Activated CD4-positive, alpha-beta T cell treated with anti-CD3 and anti-CD28 coated beads, Interleukin-2, amount 10 ng/mL, durations not matched to agents 24 days and 14 days (primary cell): ENCODE results near the gene LIPC. TPM values are rescaled to one million over a fixed set of nuclear protein-coding genes. Genes with fewer than 3 reads are reported as not detected.

Experiments used
- DNase-seq: peaks from one replicate; pipeline ENCODE4 v3.0.0; 2022
- H3K27ac Mint-ChIP-seq: one replicate; pipeline ENCODE4 v1.8.0; 2022; ENCODE audit warnings: mild to moderate bottlenecking, mixed read lengths
- H3K27me3 Mint-ChIP-seq: one replicate; pipeline ENCODE4 v1.8.0; 2022; ENCODE audit warnings: mixed read lengths
- H3K36me3 Mint-ChIP-seq: one replicate; pipeline ENCODE4 v1.8.0; 2022; ENCODE audit warnings: low read depth, mild to moderate bottlenecking, mixed read lengths
- H3K4me1 Mint-ChIP-seq: one replicate; pipeline ENCODE4 v1.8.0; 2021; ENCODE audit warnings: mixed read lengths
- H3K4me3 Mint-ChIP-seq: one replicate; pipeline ENCODE4 v1.8.0; 2022; ENCODE audit warnings: mild to moderate bottlenecking, moderate library complexity, mixed read lengths
- H3K9me3 Mint-ChIP-seq: one replicate; pipeline ENCODE4 v1.8.0; 2021; ENCODE audit warnings: mixed read lengths
- intact Hi-C: fragments of 100-400 bp; cut with micrococcal nuclease; formaldehyde crosslinking; loops from one replicate; pipeline ENCODE4 v1.15.1; 2023
- total RNA-seq: library from RNA; stranded (reverse); gene quantifications from 2 replicates; pipeline ENCODE4 v1.2.3, GENCODE V29; 2022

LIPC gene
- total RNA-seq, 1 donor from 2014 or later, result 0.93 TPM

GRCh38 chr15:58564981-58565380 lies 133.2 kb downstream of the LIPC start:
- H3K9me3 Mint-ChIP-seq, result peaks cover 11% of the 10 kb centered on the region
- intact Hi-C loops, result no loop called here

GRCh38 chr15:58565619-58566018 lies 133.8 kb downstream of the LIPC start:
- Mint-ChIP-seq H3K9me3 (peaks cover 17% of the 10 kb centered on the region), H3K4me3 (no peak overlapping the region), H3K36me3 (peaks cover 3% of the 10 kb centered on the region), H3K27me3 (peaks cover 1% of the 10 kb centered on the region), H3K27ac (no peak overlapping the region), H3K4me1 (peaks cover 13% of the 10 kb centered on the region)
- DNase-seq, result no peak
- intact Hi-C loops, result no loop called here

More at GRCh38 chr15:58564981-58565380, 133.2 kb downstream of the LIPC start:
- peaks cover 12% of the 10 kb centered on the region for H3K4me1 Mint-ChIP-seq
- no peak for DNase-seq
- no peak overlapping the region for H3K27ac Mint-ChIP-seq
- peaks cover 1% of the 10 kb centered on the region for H3K27me3 Mint-ChIP-seq
- peaks cover 5% of the 10 kb centered on the region for H3K36me3 Mint-ChIP-seq
- H3K4me3 Mint-ChIP-seq, result no peak overlapping the region

GRCh38 chr15:58566029-58566428 lies 134.2 kb downstream of the LIPC start:
- peak; percentile 49 for DNase-seq
- H3K27ac Mint-ChIP-seq, result no peak overlapping the region
- H3K27me3 Mint-ChIP-seq, result peaks cover 1% of the 10 kb centered on the region
- H3K4me3 Mint-ChIP-seq, result no peak overlapping the region
- intact Hi-C loops, result no loop called here
- peaks cover 17% of the 10 kb centered on the region for H3K9me3 Mint-ChIP-seq
- peaks cover 3% of the 10 kb centered on the region for H3K36me3 Mint-ChIP-seq
- peaks cover 13% of the 10 kb centered on the region for H3K4me1 Mint-ChIP-seq

GRCh38 chr15:58568157-58568571 lies 136.4 kb downstream of the LIPC start:
- peaks cover 17% of the 10 kb centered on the region for H3K9me3 Mint-ChIP-seq
- peaks cover 1% of the 10 kb centered on the region for H3K27me3 Mint-ChIP-seq
- H3K36me3 Mint-ChIP-seq, result peaks cover 3% of the 10 kb centered on the region
- H3K27ac Mint-ChIP-seq, result peak overlapping the region; percentile 65
- intact Hi-C loops, result no loop called here
- DNase-seq, result peak; percentile 66
- peak overlapping the region; percentile 42 for H3K4me3 Mint-ChIP-seq
- peaks cover 13% of the 10 kb centered on the region for H3K4me1 Mint-ChIP-seq

GRCh38 chr15:58569455-58569854 lies 137.7 kb downstream of the LIPC start:
- DNase-seq, result peak; percentile 39
- Mint-ChIP-seq H3K4me1 (peaks cover 13% of the 10 kb centered on the region), H3K4me3 (no peak overlapping the region), H3K27me3 (no peaks in the 10 kb centered on the region), H3K9me3 (peaks cover 17% of the 10 kb centered on the region), H3K36me3 (peaks cover 3% of the 10 kb centered on the region), H3K27ac (no peak overlapping the region)
- intact Hi-C loops, result no loop called here

GRCh38 chr15:58571491-58571890 lies 139.7 kb downstream of the LIPC start:
- no peaks in the 10 kb centered on the region for H3K27me3 Mint-ChIP-seq
- DNase-seq, result no peak
- peaks cover 18% of the 10 kb centered on the region for H3K4me1 Mint-ChIP-seq
- no peak overlapping the region for H3K27ac Mint-ChIP-seq
- intact Hi-C loops, result no loop called here
- peaks cover 13% of the 10 kb centered on the region for H3K9me3 Mint-ChIP-seq
- H3K4me3 Mint-ChIP-seq, result no peak overlapping the region
- H3K36me3 Mint-ChIP-seq, result peaks cover 3% of the 10 kb centered on the region

- peaks cover 3% of the 10 kb centered on the region for H3K36me3 Mint-ChIP-seq
- peaks cover 13% of the 10 kb centered on the region for H3K9me3 Mint-ChIP-seq
- peaks cover 18% of the 10 kb centered on the region for H3K4me1 Mint-ChIP-seq
- DNase-seq, result peak; percentile 50
- H3K4me3 Mint-ChIP-seq, result no peak overlapping the region
- no peaks in the 10 kb centered on the region for H3K27me3 Mint-ChIP-seq
- intact Hi-C loops, result no loop called here
- H3K27ac Mint-ChIP-seq, result no peak overlapping the region
Measured at GRCh38 chr15:58572521-58572920, 140.7 kb downstream of the LIPC start.

GRCh38 chr15:58573270-58573669 lies 141.5 kb downstream of the LIPC start:
- Mint-ChIP-seq H3K27ac (no peak overlapping the region), H3K27me3 (no peaks in the 10 kb centered on the region), H3K9me3 (peaks cover 13% of the 10 kb centered on the region), H3K36me3 (peaks cover 3% of the 10 kb centered on the region), H3K4me3 (no peak overlapping the region), H3K4me1 (peaks cover 13% of the 10 kb centered on the region)
- DNase-seq, result peak; percentile 29
- intact Hi-C loops, result no loop called here

- H3K4me1 Mint-ChIP-seq, result peaks cover 8% of the 10 kb centered on the region
- no peak overlapping the region for H3K27ac Mint-ChIP-seq
- H3K9me3 Mint-ChIP-seq, result peaks cover 9% of the 10 kb centered on the region
- intact Hi-C loops, result no loop called here
- peak; percentile 52 for DNase-seq
- H3K27me3 Mint-ChIP-seq, result no peaks in the 10 kb centered on the region
- no peaks in the 10 kb centered on the region for H3K36me3 Mint-ChIP-seq
- no peak overlapping the region for H3K4me3 Mint-ChIP-seq
Measured at GRCh38 chr15:58574631-58575030, 142.8 kb downstream of the LIPC start.

- intact Hi-C loops, result no loop called here
- no peaks in the 10 kb centered on the region for H3K36me3 Mint-ChIP-seq
- H3K27ac Mint-ChIP-seq, result no peak overlapping the region
Measured at GRCh38 chr15:58575045-58575786, 143.4 kb downstream of the LIPC start.

GRCh38 chr15:58576657-58577056 lies 144.9 kb downstream of the LIPC start:
- Mint-ChIP-seq H3K27ac (no peak overlapping the region), H3K9me3 (peaks cover under 1% of the 10 kb centered on the region), H3K4me3 (no peak overlapping the region), H3K36me3 (no peaks in the 10 kb centered on the region), H3K4me1 (peaks cover 5% of the 10 kb centered on the region), H3K27me3 (no peaks in the 10 kb centered on the region)
- intact Hi-C loops, result no loop called here
- peak; percentile 8 for DNase-seq

More at GRCh38 chr15:58575045-58575786, 143.4 kb downstream of the LIPC start:
- no peak overlapping the region for H3K4me3 Mint-ChIP-seq
- H3K4me1 Mint-ChIP-seq, result peaks cover 5% of the 10 kb centered on the region
- H3K27me3 Mint-ChIP-seq, result no peaks in the 10 kb centered on the region
- DNase-seq, result peak; percentile 42
- peaks cover 3% of the 10 kb centered on the region for H3K9me3 Mint-ChIP-seq

- intact Hi-C loops, result no loop called here
- Mint-ChIP-seq H3K36me3 (peaks cover 10% of the 10 kb centered on the region), H3K4me1 (peaks cover 16% of the 10 kb centered on the region), H3K27me3 (no peaks in the 10 kb centered on the region), H3K4me3 (no peak overlapping the region), H3K27ac (no peak overlapping the region), H3K9me3 (peaks cover 19% of the 10 kb centered on the region)
- peak; percentile 35 for DNase-seq
Measured at GRCh38 chr15:58582160-58582559, 150.4 kb downstream of the LIPC start.

GRCh38 chr15:58583171-58583908 lies 151.5 kb downstream of the LIPC start:
- Mint-ChIP-seq H3K4me3 (no peak overlapping the region), H3K4me1 (peaks cover 16% of the 10 kb centered on the region), H3K9me3 (peaks cover 19% of the 10 kb centered on the region), H3K36me3 (peaks cover 10% of the 10 kb centered on the region), H3K27ac (no peak overlapping the region), H3K27me3 (no peaks in the 10 kb centered on the region)
- DNase-seq, result no peak
- intact Hi-C loops, result no loop called here

- peaks cover 19% of the 10 kb centered on the region for H3K9me3 Mint-ChIP-seq
- H3K27ac Mint-ChIP-seq, result peak overlapping the region; percentile 83
- H3K4me3 Mint-ChIP-seq, result peak overlapping the region; percentile 55
- intact Hi-C loops, result no loop called here
- no peak for DNase-seq
- no peaks in the 10 kb centered on the region for H3K27me3 Mint-ChIP-seq
- peaks cover 16% of the 10 kb centered on the region for H3K36me3 Mint-ChIP-seq
- peaks cover 20% of the 10 kb centered on the region for H3K4me1 Mint-ChIP-seq
Measured at GRCh38 chr15:58584789-58585461, 153.1 kb downstream of the LIPC start.
